Endodermal cell (in vitro differentiated cells): ENCODE measurements around the gene SAFB2. TPM values are rescaled to one million over a fixed set of nuclear protein-coding genes. Genes with fewer than 3 reads are reported as not detected.

Experiments used
- DNase-seq: peaks from one replicate; pipeline ENCODE4 v3.0.0-alpha.2; 2017
- H3K27ac ChIP-seq: 2 replicates; pipeline ENCODE4 v1.5.1; 2013; ENCODE audit warnings: mild to moderate bottlenecking, low read depth, low read length, moderate library complexity
- H3K27me3 ChIP-seq: 2 replicates; pipeline ENCODE4 v1.6.1; 2013; ENCODE audit warnings: mild to moderate bottlenecking, low read length, moderate library complexity; ENCODE audit not compliant: insufficient read depth, control insufficient read depth, poor library complexity, severe bottlenecking
- H3K36me3 ChIP-seq: 2 replicates; pipeline ENCODE4 v1.7.0; 2013; ENCODE audit warnings: mild to moderate bottlenecking, low read length, moderate library complexity; ENCODE audit not compliant: control insufficient read depth, insufficient read depth
- H3K4me1 ChIP-seq: one replicate; pipeline ENCODE4 v1.7.0; 2013; ENCODE audit warnings: low read length; ENCODE audit not compliant: control insufficient read depth, insufficient read depth
- H3K4me3 ChIP-seq: 2 replicates; pipeline ENCODE4 v1.5.1; 2013; ENCODE audit warnings: mild to moderate bottlenecking, low read length, moderate library complexity
- H3K9ac ChIP-seq: 2 replicates; pipeline ENCODE4 v1.6.1; 2013; ENCODE audit warnings: mild to moderate bottlenecking, low read length, moderate library complexity; ENCODE audit not compliant: poor library complexity, severe bottlenecking; ENCODE audit errors: extremely low read depth
- H3K9me3 ChIP-seq: 2 replicates; pipeline ENCODE4 v1.6.1; 2013; ENCODE audit warnings: mild to moderate bottlenecking, low read length, moderate library complexity; ENCODE audit not compliant: control insufficient read depth
- H3K27ac Mint-ChIP-seq: 2 replicates; pipeline ENCODE4 v1.8.0; 2020; ENCODE audit warnings: mixed read lengths
- H3K27me3 Mint-ChIP-seq: 2 replicates; pipeline ENCODE4 v1.8.0; 2021; ENCODE audit warnings: mild to moderate bottlenecking, mixed read lengths; ENCODE audit not compliant: insufficient read depth
- H3K36me3 Mint-ChIP-seq: 2 replicates; pipeline ENCODE4 v1.8.0; 2020; ENCODE audit warnings: low read depth, mixed read lengths
- H3K4me1 Mint-ChIP-seq: 2 replicates; pipeline ENCODE4 v1.8.0; 2020; ENCODE audit warnings: mixed read lengths
- H3K4me3 Mint-ChIP-seq: 2 replicates; pipeline ENCODE4 v1.8.0; 2020; ENCODE audit warnings: mild to moderate bottlenecking, moderate library complexity, mixed read lengths
- H3K9me3 Mint-ChIP-seq: 2 replicates; pipeline ENCODE4 v1.8.0; 2020; ENCODE audit warnings: mild to moderate bottlenecking, mixed read lengths
- WGBS, 2 experiments: methylation state at CpG; one replicate each; pipeline versions ENCODE4 v1.1.5 to v1.1.7; 2013; ENCODE audit warnings: missing lambda C conversion rate in 2 of 2, mixed read lengths in 1 of 2; ENCODE audit not compliant: insufficient coverage in 1 of 2, insufficient read length in 1 of 2; 5-methylcytosine and 5-hydroxymethylcytosine counted together
- total RNA-seq, 2 donors: library from RNA; stranded (reverse); fragmentation: NEBNext Ultra II Directional in 1 of 2; extraction: Animal tissue kit (Norgen Biotek cat#: 25700) in 1 of 2; gene quantifications; 2 replicates in 1 of 2; 3 replicates in 1 of 2; pipeline ENCODE4 v1.2.1, GENCODE V29; 2021
- TF ChIP-seq, protein P1 (sequence below): fragments of 200-600 bp; sonication (generic); conservative IDR thresholded peaks from 2 replicates; pipeline ENCODE4 v1.5.0; 2021; ENCODE audit warnings: antibody characterized with exemption, mild to moderate bottlenecking

The SAFB2 gene
- total RNA-seq, 2 donors from 2014 or later, result 69.2 to 74.6 TPM

DNA sequence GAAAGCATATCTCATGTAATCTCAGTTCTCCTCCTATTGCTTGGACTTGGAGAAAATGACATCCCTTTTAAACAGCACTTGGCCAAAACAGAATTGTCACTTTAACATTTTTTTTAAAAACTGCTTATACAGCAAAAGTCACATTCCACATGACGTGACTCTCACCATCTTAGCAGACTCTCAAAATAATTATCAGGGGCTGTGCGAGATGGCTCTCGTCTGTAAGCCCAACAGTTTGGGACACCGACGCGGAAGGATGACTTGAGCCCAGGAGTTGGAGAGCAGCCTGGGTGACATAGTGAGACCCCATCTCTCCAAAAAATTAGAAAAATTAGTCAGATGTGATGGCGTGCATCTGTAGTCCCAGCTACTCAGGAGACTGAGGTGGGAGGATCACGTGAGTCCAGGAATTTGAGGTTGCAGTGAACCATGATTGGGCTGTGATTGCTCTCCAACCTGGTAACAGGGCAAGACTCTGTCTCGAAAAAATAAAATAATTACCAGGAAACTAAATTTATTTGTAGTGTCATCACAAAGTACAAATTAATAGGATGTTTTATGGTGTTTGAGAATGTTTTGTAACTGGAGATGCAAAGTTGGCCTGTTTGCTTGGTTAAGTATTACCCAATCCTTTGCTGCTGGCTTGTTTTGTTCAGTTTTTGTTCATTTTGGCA is 9.1 kb upstream of the SAFB2 start:
- no peaks in the 10 kb centered on the region for H3K27me3 ChIP-seq
- H3K27ac ChIP-seq, result no peak overlapping the region
- H3K9ac ChIP-seq, result no peak overlapping the region
- no peaks in the 10 kb centered on the region for H3K9me3 Mint-ChIP-seq
- WGBS, 2 experiments, result 97 to 98% methylated on average over 8 to 9 of the region's 9 CpGs
- peaks cover 69% of the 10 kb centered on the region for H3K36me3 ChIP-seq
- H3K4me3 ChIP-seq, result no peak overlapping the region
- H3K27ac Mint-ChIP-seq, result no peak overlapping the region
- no peak overlapping the region for H3K4me3 Mint-ChIP-seq
- DNase-seq, result no peak
- no peaks in the 10 kb centered on the region for H3K27me3 Mint-ChIP-seq
- H3K4me1 Mint-ChIP-seq, result peaks cover 4% of the 10 kb centered on the region
- no peaks in the 10 kb centered on the region for H3K9me3 ChIP-seq
- no peaks in the 10 kb centered on the region for H3K4me1 ChIP-seq
- H3K36me3 Mint-ChIP-seq, result peaks cover 67% of the 10 kb centered on the region
- TF ChIP-seq, protein P1, sequence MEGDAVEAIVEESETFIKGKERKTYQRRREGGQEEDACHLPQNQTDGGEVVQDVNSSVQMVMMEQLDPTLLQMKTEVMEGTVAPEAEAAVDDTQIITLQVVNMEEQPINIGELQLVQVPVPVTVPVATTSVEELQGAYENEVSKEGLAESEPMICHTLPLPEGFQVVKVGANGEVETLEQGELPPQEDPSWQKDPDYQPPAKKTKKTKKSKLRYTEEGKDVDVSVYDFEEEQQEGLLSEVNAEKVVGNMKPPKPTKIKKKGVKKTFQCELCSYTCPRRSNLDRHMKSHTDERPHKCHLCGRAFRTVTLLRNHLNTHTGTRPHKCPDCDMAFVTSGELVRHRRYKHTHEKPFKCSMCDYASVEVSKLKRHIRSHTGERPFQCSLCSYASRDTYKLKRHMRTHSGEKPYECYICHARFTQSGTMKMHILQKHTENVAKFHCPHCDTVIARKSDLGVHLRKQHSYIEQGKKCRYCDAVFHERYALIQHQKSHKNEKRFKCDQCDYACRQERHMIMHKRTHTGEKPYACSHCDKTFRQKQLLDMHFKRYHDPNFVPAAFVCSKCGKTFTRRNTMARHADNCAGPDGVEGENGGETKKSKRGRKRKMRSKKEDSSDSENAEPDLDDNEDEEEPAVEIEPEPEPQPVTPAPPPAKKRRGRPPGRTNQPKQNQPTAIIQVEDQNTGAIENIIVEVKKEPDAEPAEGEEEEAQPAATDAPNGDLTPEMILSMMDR, result no peak

DNA sequence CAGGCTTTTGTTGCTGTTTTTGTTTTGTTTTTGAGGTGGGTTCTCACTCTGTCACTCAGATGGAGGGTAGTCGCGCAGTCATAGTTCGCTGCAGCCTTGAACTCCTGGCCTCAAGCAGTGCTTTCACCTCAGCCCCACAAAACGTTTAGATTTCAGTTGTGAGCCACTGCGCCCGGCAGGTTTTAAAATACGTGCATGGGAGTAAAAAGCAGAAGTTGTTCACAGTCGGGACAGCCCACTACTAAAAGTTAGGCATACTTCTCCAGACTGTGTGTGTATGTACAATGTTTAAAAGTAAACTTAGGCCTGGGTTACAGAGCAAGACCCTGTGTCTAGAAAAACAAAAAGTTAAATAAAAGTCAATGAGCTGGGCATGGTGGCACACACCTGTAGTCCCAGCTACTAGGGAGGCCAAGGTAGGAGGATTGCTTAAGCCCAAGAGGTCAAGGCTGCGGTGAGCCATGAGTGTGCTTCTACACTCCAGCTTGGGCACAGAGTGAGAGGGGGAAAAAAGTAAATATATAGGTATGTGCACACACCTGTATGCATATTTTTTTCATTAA is 6.4 kb upstream of the SAFB2 start:
- H3K36me3 ChIP-seq, result peaks cover 81% of the 10 kb centered on the region
- Mint-ChIP-seq H3K27ac (no peak overlapping the region), H3K36me3 (peaks cover 68% of the 10 kb centered on the region), H3K4me1 (peaks cover 27% of the 10 kb centered on the region), H3K9me3 (no peaks in the 10 kb centered on the region), H3K27me3 (no peaks in the 10 kb centered on the region), H3K4me3 (no peak overlapping the region)
- no peaks in the 10 kb centered on the region for H3K27me3 ChIP-seq
- TF ChIP-seq, protein P1, result no peak
- DNase-seq, result no peak
- no peak overlapping the region for H3K27ac ChIP-seq
- 93 to 100% methylated on average over 2 to 9 of the region's 9 CpGs for WGBS, 2 experiments
- H3K9me3 ChIP-seq, result no peaks in the 10 kb centered on the region
- H3K4me1 ChIP-seq, result peaks cover 10% of the 10 kb centered on the region
- no peak overlapping the region for H3K4me3 ChIP-seq
- no peak overlapping the region for H3K9ac ChIP-seq

DNA sequence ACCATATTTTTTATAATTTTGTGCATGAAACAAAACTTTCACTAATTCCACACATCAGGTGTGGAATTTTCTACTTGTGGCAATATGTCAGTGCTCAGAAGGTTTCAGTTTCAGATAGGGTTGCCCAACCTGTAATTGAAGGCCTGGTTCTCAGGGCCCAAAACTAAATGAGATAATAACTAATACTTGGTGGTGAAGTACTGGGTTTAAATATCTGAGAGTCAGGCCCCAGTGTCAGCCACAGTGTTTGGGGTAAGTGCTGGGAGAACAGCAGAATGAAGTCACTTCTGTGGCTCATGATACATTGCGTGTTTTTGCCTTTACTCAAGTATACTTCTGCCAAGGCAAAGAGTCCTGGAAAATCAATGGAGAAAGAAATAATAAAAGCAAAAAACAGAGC is 5.9 kb upstream of the SAFB2 start:
- no peaks in the 10 kb centered on the region for H3K9me3 Mint-ChIP-seq
- WGBS, 2 experiments, result 100% methylated on average over 1 of the region's 1 CpG
- H3K9ac ChIP-seq, result no peak overlapping the region
- no peaks in the 10 kb centered on the region for H3K27me3 Mint-ChIP-seq
- peaks cover 77% of the 10 kb centered on the region for H3K36me3 ChIP-seq
- H3K4me1 Mint-ChIP-seq, result peaks cover 27% of the 10 kb centered on the region
- H3K27me3 ChIP-seq, result no peaks in the 10 kb centered on the region
- no peak overlapping the region for H3K4me3 ChIP-seq
- H3K27ac Mint-ChIP-seq, result no peak overlapping the region
- no peak overlapping the region for H3K4me3 Mint-ChIP-seq
- H3K27ac ChIP-seq, result no peak overlapping the region
- no peaks in the 10 kb centered on the region for H3K9me3 ChIP-seq
- peaks cover 68% of the 10 kb centered on the region for H3K36me3 Mint-ChIP-seq
- TF ChIP-seq, protein P1, result no peak
- no peak for DNase-seq
- H3K4me1 ChIP-seq, result peaks cover 10% of the 10 kb centered on the region
